Measurements from ENCODE around the gene LRRC61.
A peak's percentile ranks its signal among the peaks of the same experiment; 100 is the strongest.
"Not testable (repeated sequence)": the region's sequence is repeated elsewhere in the genome, so short reads cannot be mapped to it uniquely, and the experiment has no call there.

Gene LRRC61

DNA sequence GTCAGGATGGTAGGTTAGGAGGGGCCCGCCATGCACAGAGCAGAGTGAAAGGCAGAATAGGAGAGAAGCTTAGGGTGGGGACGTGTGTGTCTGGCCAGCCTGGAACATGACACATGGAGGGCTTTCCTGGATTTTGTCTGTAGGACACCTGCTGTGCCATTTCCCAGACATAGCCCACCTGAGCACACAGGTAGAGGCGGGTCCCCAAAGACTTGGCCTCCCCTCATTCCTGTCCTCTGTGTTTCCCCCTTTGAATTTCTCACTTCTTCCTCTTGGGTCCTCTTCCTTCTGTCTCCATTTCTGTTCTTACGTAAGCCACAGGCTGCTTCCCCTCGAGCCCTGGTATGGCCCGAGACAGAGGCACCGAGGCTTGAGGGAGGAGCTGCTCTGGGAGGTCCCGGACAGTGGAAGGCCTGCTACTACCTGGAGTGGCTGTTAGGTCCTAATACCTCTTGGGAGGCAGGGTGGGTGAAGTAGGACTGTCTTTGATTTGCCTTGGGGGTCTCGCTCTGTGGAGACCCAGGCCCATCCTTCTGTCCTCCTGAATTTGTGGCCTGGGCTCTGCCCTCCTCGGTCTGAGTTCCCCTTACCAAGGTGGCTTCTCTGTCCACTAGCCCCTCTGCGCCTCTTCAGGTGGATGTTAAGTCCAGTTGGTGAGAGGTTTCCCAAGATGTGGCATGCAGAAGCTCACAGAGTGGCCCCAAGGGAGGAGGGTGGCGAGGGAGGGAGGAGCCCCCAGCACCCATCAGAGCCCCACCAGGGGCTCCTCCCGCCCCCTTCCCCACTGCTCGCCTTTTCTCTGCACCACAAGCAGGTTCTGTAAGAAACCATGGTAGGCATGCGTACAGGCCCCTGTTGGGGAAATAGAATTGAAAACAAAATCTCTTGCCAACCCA lies 61.5 kb downstream of the LRRC61 start:
- no peak overlapping the region for H3K4me3 Mint-ChIP-seq

GRCh38 chr7:150385302-150385723 lies 62.2 kb downstream of the LRRC61 start:
- no peaks in the 10 kb centered on the region for H3K9me3 Mint-ChIP-seq
- DNase-seq (ENCODE audit: low spot score in 2 of 2) = no peak
- no peak overlapping the region for H3K27ac Mint-ChIP-seq
- H3K36me3 Mint-ChIP-seq = peaks cover 5% of the 10 kb centered on the region
- no peak overlapping the region for H3K4me3 Mint-ChIP-seq
- ATAC-seq = no peak
- H3K4me1 Mint-ChIP-seq = peaks cover 20% of the 10 kb centered on the region

More for the DNA sequence above, 61.5 kb downstream of the LRRC61 start:
- Mint-ChIP-seq H3K9me3 (no peaks in the 10 kb centered on the region), H3K36me3 (peaks cover 5% of the 10 kb centered on the region), H3K27ac (no peak overlapping the region), H3K4me1 (peaks cover 26% of the 10 kb centered on the region)
- ATAC-seq = no peak
- no peak for DNase-seq (ENCODE audit: low spot score in 2 of 2)

DNA sequence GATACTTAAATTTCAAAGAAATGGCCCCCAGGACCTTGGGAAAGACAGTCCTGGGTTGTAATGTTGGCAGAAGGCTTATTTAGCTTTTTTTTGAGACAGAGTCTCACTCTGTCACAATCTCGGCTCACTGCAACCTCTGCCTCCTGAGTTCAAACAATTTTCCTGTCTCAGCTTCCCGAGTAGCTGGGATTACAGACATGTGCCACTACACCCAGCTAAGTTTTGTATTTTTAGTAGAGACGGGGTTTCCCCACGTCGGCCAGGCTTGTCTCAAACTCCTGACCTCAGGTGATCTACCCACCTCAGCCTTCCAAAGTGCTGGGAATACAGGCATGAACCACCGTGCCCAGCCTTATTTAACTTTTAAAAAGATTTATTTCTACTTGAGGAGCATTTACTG lies 62.7 kb downstream of the LRRC61 start:
- H3K4me3 Mint-ChIP-seq; H3K9me3 Mint-ChIP-seq; DNase-seq (ENCODE audit: low spot score in 2 of 2); ATAC-seq; H3K36me3 Mint-ChIP-seq: not testable (repeated sequence)
- peaks cover 17% of the 10 kb centered on the region for H3K4me1 Mint-ChIP-seq
- H3K27ac Mint-ChIP-seq = peak overlapping the region; percentile 56
